CD4-positive, alpha-beta T cell treated with Interleukin-17A for 1 hour (primary cell): Measurements from ENCODE around the gene RANBP1.
A peak's percentile ranks its signal among the peaks of the same experiment; 100 is the strongest.
"Not testable (repeated sequence)": the region's sequence is repeated elsewhere in the genome, so short reads cannot be mapped to it uniquely, and the experiment has no call there.

Experiments
- DNase-seq: peaks from one replicate; pipeline ENCODE4 v3.0.0-alpha.2; 2020

RANBP1 gene

GRCh38 chr22:20155330-20156041, 39.6 kb downstream of the RANBP1 start:
- DNase-seq: peak; percentile 25

GRCh38 chr22:20156042-20156389, 40.1 kb downstream of the RANBP1 start:
- DNase-seq: no peak

GRCh38 chr22:20156611-20157429, 40.9 kb downstream of the RANBP1 start:
- peak; percentile 89 for DNase-seq

- no peak for DNase-seq
Measured at GRCh38 chr22:20157430-20158183, 41.7 kb downstream of the RANBP1 start.

- no peak for DNase-seq
Measured at GRCh38 chr22:20158391-20159036, 42.6 kb downstream of the RANBP1 start.

GRCh38 chr22:20159076-20159475, 43.2 kb downstream of the RANBP1 start:
- DNase-seq: no peak

- not testable (repeated sequence) for DNase-seq
Measured at GRCh38 chr22:20159531-20159930, 43.6 kb downstream of the RANBP1 start.

- no peak for DNase-seq
Measured at GRCh38 chr22:20160041-20160440, 44.1 kb downstream of the RANBP1 start.

- DNase-seq: no peak
Measured at GRCh38 chr22:20164863-20165262, 49.0 kb downstream of the RANBP1 start.

- no peak for DNase-seq
Measured at GRCh38 chr22:20165421-20165820, 49.5 kb downstream of the RANBP1 start.

- no peak for DNase-seq
Measured at GRCh38 chr22:20165913-20166312, 50.0 kb downstream of the RANBP1 start.

- no peak for DNase-seq
Measured at GRCh38 chr22:20166703-20167102, 50.8 kb downstream of the RANBP1 start.

GRCh38 chr22:20167643-20168322, 51.9 kb downstream of the RANBP1 start:
- no peak for DNase-seq

GRCh38 chr22:20169253-20169822, 53.4 kb downstream of the RANBP1 start:
- DNase-seq: no peak

GRCh38 chr22:20170170-20170569, 54.3 kb downstream of the RANBP1 start:
- DNase-seq: no peak

- DNase-seq: no peak
Measured at GRCh38 chr22:20171288-20172140, 55.6 kb downstream of the RANBP1 start.

- no peak for DNase-seq
Measured at GRCh38 chr22:20172141-20172613, 56.3 kb downstream of the RANBP1 start.

- no peak for DNase-seq
Measured at GRCh38 chr22:20173246-20173645, 57.3 kb downstream of the RANBP1 start.

- DNase-seq: no peak
Measured at GRCh38 chr22:20173772-20174171, 57.9 kb downstream of the RANBP1 start.

- no peak for DNase-seq
Measured at GRCh38 chr22:20174785-20175596, 59.1 kb downstream of the RANBP1 start.
